ENCODE measurements around the gene SEMA4G. TPM values are rescaled to one million over a fixed set of nuclear protein-coding genes. Genes with fewer than 3 reads are reported as not detected.

SEMA4G gene
- total and polyA plus RNA-seq, 2 of the 13 experiments (the other 11 are each of a cell fraction or from before 2014, with no cell fraction given) = 46.2 to 207 TPM

- TF ChIP-seq PRDM4 (CRISPR knock-in tag; IDR thresholded peaks at IDR 0.05; ENCODE audit: borderline replicate concordance) (no peak), ZNF616 (CRISPR knock-in tag; IDR thresholded peaks at IDR 0.05; ENCODE audit: low read depth) (no peak), TARDBP (CRISPR knock-in tag; IDR thresholded peaks at IDR 0.05) (no peak), MAFG (CRISPR knock-in tag; IDR thresholded peaks at IDR 0.05) (no peak), ZBTB37 (CRISPR knock-in tag; IDR thresholded peaks at IDR 0.05) (no peak), CENPT (CRISPR knock-in tag; IDR thresholded peaks at IDR 0.05; ENCODE audit: low read depth) (no peak), ZBTB49 (CRISPR knock-in tag; IDR thresholded peaks at IDR 0.05; ENCODE audit: borderline replicate concordance) (no peak), ZNF331 (CRISPR knock-in tag; IDR thresholded peaks at IDR 0.05) (no peak), MBNL3 (CRISPR knock-in tag; conservative IDR thresholded peaks at IDR 0.05) (no peak)
Observed at GRCh38 chr10:101018118-101018599, 48.9 kb downstream of the SEMA4G start (continued).
